Ovary (tissue), 3 donors: ENCODE data around the gene KIF4B.

Experiments used
- EP300 ChIP-seq: sonication (generic); formaldehyde crosslinking; IDR thresholded peaks from one replicate; pipeline ENCODE4 v1.6.1; 2017; ENCODE audit warnings: antibody characterized with exemption
- POLR2A ChIP-seq: fragments of 450-650 bp; IDR thresholded peaks from one replicate; pipeline ENCODE4 v1.6.1; 2017; ENCODE audit warnings: antibody characterized with exemption, mild to moderate bottlenecking, moderate library complexity
- TF ChIP-seq, protein P1 (sequence below), 3 donors: fragments of 450-650 bp in 2 of 3; fragments of 200-600 bp in 1 of 3; IDR thresholded peaks; one replicate each; pipeline versions ENCODE4 v1.5.1 to v1.8.0; 2016 to 2022; ENCODE audit warnings: antibody characterized with exemption in 3 of 3, mild to moderate bottlenecking in 1 of 3
- donor health status: DM: no; HTN: no; CAD: no.

DNA sequence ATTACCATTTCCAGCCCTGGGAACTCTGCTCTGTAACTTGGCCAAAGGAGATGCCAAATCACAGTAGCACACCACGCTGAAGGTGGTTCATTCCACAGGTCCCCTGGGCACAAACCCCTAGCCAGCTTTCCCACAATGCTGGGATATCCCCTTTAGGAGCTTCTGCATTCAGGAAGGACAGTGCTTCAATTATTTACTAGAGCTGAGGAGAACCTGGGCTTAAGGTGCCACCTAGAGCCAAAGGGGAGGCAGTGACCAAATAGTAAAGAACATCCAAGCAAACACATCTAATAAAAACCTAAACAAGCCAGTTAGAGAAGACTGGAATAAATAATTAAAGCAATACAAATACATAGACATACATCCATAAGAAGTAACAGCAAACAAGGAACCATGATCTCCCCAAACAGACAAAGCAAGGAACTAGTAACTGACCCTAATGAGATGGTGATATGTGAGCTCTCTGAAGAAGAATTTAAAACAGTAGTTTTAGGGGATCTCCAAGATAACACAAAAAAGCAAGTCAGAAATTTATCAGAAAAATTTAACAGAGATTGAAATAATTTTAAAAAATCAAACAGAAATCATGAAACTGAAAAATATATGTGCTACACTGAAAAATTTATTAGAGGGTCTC, 14.6 kb downstream of the KIF4B start:
- TF ChIP-seq, protein P1, sequence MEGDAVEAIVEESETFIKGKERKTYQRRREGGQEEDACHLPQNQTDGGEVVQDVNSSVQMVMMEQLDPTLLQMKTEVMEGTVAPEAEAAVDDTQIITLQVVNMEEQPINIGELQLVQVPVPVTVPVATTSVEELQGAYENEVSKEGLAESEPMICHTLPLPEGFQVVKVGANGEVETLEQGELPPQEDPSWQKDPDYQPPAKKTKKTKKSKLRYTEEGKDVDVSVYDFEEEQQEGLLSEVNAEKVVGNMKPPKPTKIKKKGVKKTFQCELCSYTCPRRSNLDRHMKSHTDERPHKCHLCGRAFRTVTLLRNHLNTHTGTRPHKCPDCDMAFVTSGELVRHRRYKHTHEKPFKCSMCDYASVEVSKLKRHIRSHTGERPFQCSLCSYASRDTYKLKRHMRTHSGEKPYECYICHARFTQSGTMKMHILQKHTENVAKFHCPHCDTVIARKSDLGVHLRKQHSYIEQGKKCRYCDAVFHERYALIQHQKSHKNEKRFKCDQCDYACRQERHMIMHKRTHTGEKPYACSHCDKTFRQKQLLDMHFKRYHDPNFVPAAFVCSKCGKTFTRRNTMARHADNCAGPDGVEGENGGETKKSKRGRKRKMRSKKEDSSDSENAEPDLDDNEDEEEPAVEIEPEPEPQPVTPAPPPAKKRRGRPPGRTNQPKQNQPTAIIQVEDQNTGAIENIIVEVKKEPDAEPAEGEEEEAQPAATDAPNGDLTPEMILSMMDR (IDR thresholded peaks at IDR 0.05) = no peak
- TF ChIP-seq POLR2A (no peak), EP300 (no peak)
